ENCODE measurements around the gene WDR1.

The WDR1 gene

DNA sequence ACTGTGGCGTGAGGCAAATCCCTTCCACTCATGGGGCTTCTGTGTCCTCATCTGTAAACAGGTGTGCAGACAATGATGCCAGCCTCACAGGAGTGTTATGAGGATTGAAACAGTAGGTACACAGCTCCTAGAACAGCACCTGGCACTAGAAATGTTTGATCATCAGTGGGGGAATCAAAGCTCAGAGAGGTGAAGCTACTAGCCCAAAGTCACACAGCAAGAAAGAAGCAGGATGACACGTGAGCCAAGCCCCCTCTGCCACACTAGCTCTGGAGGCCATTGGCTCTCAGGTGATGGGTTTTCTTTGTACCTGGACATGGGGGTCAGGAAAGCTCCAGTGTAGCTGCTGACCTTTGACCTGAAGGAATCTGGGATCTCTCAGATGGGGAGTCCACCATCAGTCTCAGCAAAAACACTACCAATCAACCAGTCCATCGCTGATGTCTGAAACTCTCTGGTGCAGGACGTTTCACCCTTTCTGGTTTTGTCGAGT lies 81.9 kb downstream of the WDR1 start:
- no peak for DNase-seq

DNA sequence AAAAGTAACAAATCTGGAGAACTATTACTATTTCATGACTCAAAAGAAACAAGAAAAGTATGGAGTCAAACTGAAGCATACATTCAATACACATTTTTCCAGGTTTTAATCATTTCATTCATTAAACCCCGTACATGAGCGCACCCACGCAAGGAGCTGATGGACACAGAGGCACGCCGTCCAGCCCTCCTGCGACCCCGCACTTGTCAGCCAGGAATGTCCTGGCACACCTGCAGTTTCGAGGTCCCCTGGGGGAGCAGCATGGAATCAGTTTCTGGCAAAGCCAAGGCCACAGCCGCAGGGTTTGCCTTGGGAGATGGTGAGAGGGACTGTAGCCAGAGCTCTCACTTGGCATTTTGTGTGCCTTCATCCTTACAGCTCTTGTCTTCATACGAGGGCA lies 82.5 kb downstream of the WDR1 start:
- DNase-seq, result no peak

DNA sequence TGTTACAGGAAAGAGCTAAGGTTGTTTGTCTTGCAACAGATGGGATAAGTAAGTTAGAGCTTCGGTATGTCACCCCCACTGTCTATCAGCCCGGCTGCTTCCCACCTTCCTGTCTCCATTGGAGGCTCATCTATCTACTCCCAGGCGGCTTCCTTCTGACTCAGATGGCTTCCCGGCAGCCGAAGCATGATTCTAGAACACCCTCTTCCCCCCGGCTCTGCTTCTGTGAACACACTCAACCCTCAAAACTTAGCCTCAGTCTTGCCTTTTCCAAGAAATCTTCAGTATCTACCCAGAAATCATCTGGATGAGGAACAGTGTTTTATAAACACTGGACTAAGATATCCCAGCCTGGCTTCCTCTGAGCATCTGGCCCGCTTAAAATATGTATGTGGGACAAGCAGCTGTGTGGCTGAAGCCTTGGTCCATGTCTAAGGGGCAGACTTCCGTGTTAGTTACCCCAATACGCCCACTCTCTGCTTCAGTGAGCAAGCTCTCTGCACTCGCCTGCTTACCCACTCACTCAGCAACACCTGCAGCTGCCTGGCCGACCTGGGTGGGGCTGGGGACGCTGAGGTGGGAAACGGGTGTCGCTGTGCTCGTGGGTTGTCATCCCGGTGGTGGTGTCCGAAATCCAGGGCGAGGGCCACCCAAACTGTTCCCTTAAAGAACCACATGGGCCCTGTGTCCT lies 83.3 kb downstream of the WDR1 start:
- no peak for DNase-seq

DNA sequence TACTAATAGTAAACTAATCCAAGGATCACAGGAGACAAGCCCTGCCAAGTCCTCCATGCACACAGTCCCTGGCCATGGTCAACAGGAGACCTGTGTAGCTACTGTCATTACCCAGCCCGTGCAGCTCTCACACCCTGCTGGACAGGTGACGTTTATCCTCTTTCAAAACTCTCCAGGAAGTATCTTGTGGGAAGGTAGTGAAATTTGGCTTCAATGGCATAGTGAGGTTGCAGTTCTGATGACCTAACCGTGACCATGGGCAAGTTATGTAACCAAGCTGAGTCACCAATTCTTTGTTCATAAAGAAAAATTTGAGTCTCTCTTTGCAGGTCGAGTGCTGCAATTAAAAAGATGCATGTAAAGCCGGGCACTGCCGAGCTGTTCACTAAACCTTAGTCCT lies 84.0 kb downstream of the WDR1 start:
- DNase-seq, result no peak

DNA sequence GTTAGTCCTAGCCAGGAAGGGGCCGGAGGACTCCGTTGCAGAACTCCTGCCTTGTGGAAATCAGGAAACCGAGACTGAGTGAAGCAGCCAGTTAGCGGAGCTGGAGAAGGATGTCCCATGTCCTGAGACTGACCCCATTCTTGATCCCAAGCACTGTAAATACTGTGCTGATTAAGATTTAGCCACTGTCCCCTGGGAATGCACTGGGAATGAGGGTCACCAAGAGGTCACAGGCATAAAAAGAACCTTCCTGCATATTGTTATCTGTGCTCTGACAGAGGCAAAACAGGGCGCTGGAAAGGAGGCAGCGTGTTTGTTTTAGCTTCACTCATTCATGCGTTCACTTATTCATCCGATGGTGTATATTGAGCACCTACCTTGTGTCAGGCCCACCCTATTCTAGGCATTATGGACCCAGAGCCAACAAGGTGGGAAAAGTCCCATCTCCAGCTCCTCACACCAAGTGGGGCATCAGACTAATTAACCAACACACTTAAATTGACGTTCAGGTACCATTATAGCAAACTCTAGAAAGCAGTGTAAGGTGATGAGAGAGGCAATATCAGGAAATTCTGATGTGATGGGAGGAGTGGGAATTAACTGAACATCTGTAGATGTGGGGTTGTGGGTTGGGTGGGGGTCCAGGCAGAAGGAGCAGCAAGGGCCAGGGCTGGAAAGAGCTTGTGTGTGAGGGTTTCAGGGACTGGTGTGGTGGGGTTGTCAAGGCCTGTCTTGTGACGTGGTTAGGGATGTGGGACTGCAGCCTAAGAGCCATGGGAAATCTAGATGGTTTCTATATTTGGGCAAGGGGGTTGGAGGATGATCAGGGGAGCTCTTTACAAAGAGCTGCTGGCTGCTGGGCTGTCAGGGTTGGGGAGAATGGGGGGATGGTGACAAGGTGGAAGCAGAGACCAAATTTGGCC lies 84.7 kb downstream of the WDR1 start:
- no peak for DNase-seq

DNA sequence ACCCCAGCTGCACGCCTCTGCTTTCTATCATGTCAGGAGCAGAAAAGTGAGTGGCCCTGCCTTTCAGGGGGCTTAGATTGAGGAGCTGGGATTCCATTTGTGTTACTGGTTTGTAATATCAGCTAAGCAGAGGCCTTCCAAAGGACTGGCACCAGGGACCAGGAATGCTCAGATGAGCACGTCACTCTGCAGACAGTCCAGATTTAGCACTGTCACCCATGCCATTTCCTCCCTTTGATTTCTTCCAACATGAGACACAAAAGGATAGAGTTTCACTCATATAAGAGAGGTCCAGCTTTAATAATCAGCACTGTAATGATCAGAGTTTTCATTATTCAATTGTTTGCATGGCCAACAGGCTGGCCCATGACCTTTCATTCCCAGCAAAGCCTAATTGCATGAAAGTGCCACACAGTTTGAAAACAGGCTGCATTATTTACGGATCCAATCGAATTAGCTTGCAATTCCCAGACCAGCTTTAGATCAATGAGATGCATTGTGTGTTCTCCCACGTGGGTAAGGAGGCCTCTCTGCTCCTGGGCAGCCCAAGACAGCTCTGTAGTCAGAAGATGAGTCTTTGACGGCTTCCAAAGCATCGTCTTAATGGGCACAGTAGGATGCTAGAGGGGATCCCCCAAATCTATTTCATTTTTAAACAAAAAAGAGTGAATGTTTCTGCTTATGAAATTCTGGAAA lies 85.5 kb downstream of the WDR1 start:
- no peak for DNase-seq

DNA sequence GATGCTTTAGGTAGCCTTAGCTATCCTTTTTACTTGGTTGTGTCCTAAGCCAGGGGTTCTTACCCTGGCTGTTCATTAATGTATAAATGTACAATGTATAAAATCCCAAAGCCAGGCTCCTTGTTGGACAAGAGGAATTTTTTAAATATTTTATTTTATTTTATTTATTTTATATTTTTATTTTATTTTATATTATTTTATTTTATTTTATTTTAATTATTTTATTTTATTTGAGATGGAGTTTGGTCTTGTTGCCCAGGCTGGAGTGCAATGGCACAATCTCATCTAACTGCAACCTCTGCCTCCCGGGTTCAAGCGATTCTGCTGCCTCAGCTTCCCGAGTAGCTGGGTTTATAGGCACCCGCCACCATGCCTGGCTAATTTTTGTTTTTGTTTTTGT lies 87.2 kb downstream of the WDR1 start:
- no peak for DNase-seq

DNA sequence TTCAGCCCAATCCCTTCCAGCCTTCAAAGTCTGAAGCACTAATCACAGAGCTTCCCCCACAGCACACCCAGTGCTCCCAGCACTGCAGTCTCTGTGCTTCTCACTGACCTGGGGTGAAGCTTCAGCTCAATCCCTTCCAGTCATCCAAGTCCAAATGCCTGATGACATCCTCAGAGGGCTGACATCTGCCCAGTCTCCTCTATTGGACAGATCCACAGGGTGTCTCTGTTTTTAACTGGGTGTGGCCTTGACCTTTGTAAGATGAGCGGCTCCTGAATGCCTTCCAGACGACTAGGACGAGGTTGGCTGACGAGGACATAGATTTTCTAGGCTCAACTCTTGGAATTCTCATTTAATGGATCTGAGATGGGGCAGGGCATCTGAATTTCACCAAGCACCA lies 87.7 kb downstream of the WDR1 start:
- DNase-seq, result no peak

DNA sequence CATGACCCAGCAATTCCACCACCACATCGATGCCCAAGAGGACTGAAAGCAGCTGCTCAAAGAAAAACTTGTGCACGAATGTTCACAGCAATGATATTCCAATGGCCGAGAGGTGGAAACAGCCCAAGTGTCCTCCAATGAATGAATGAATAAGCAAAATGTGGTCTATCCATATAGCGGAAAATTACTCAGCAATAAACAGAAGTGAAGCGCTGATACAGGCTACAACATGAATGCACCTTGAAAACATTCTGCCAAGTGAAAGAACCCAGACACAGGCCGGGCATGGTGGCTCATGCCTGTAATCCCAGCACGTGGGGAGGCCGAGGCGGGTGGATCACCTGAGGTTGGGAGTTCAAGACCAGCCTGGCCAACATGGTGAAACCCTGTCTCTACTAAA lies 90.1 kb downstream of the WDR1 start:
- no peak for DNase-seq

DNA sequence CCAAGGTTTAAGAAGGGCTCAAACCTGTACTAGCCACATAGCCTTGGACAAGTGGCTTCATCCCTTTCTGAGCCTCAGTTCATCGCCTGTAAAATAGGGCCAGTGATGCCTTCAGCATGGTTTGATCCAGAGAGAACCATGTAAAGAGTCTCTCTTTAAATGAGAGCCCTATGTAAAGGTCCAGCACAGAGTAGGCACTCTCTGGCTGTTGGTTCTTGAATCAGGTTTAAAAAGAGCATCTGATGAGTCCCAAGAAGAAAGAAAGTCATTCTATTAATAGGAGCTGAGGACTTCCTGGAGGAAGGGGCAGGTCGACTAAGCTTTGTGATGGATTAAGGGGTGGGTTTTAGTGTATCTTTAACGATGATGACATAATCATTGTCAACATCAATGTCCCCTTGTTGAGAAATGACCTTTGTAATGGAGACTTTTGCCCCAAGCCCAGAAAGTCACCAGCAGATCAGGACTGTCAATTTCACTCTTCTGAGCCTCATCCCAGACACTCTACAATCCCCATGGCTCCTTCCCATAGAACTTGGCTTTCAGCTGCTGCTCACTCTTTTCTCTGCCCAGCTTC lies 91.3 kb downstream of the WDR1 start:
- DNase-seq, result no peak

Measured in activated CD4-positive, CD25-positive, alpha-beta regulatory T cell treated with anti-CD3 and anti-CD28 coated beads, Interleukin-2, amount 50 U/mL, for 72 hours (primary cell).